ENCODE data around the gene PTPRN2.

GRCh38 chr7:158282461-158283001 lies 305.1 kb downstream of the PTPRN2 start:
- TF ChIP-seq CTCF (IDR thresholded peaks at IDR 0.05 in 2 of 3, conservative IDR thresholded peaks at IDR 0.05 in 1 of 3; ENCODE audit: insufficient read depth in 2 of 3, low read depth in 1 of 3, low read length in 3 of 3) (no peak), FOXK2 (conservative IDR thresholded peaks at IDR 0.05 in 1 of 2, IDR thresholded peaks at IDR 0.05 in 1 of 2; ENCODE audit: low read depth in 2 of 2) (no peak), ZNF354B (CRISPR knock-in tag; IDR thresholded peaks at IDR 0.05) (no peak)
